Breast epithelium (tissue), 4 donors: Measurements from ENCODE around the gene RETREG1. TPM values are rescaled to one million over a fixed set of nuclear protein-coding genes. Genes with fewer than 3 reads are reported as not detected.

ENCODE experiments used
- DNase-seq, 2 donors: peaks; one replicate each; pipeline ENCODE4 v3.0.0-alpha.2; 2019; ENCODE audit warnings: low spot score in 2 of 2
- H3K27ac ChIP-seq, 2 donors: fragments of 200-600 bp; sonication (generic) in 1 of 2; one replicate each; pipeline ENCODE4 v1.5.1; 2016 to 2019; ENCODE audit warnings: mild to moderate bottlenecking in 1 of 2
- H3K27me3 ChIP-seq, 2 donors: fragments of 200-600 bp; sonication (generic) in 1 of 2; one replicate each; pipeline versions ENCODE4 v1.5.1 to v1.6.0; 2017 to 2019; ENCODE audit warnings: control low read depth in 1 of 2, mild to moderate bottlenecking in 1 of 2
- H3K36me3 ChIP-seq: fragments of 200-600 bp; one replicate; pipeline ENCODE4 v1.5.1; 2019
- H3K4me1 ChIP-seq, 2 donors: fragments of 200-600 bp; sonication (generic); one replicate each; pipeline ENCODE4 v1.5.1; 2016 to 2019; ENCODE audit warnings: control low read depth in 1 of 2
- H3K4me3 ChIP-seq, 3 donors: fragments of 200-600 bp; sonication (generic); 1 replicate in 2 of 3; 2 replicates in 1 of 3; pipeline ENCODE4 v1.5.1; 2016 to 2019; ENCODE audit warnings: mild to moderate bottlenecking in 3 of 3, moderate library complexity in 2 of 3
- H3K9me3 ChIP-seq, 2 donors: fragments of 200-600 bp; sonication (generic) in 1 of 2; one replicate each; pipeline ENCODE4 v1.5.1; 2016 to 2019; ENCODE audit warnings: control low read depth in 1 of 2
- POLR2A ChIP-seq: fragments of 450-650 bp; IDR thresholded peaks from one replicate; pipeline ENCODE4 v1.6.1; 2016; ENCODE audit warnings: antibody characterized with exemption, mild to moderate bottlenecking, moderate library complexity
- POLR2AphosphoS5 ChIP-seq, 3 donors: sonication (generic); formaldehyde crosslinking; IDR thresholded peaks; one replicate each; pipeline ENCODE4 v1.6.1; 2017; ENCODE audit warnings: antibody characterized with exemption in 3 of 3
- intact Hi-C: fragments of 100-400 bp; cut with DNase I; formaldehyde crosslinking; loops from one replicate; pipeline ENCODE4 v1.15.1; 2023; ENCODE audit warnings: low total_unique reads
- total RNA-seq, 3 donors: library from RNA; depleted of rRNA; stranded (reverse); fragments of >200 nt; gene quantifications; one replicate each; pipeline ENCODE4 v1.1.0, GENCODE V29; 2016
- TF ChIP-seq, protein P1 (sequence below), 3 donors: fragments of 450-650 bp; IDR thresholded peaks; one replicate each; pipeline ENCODE4 v1.5.1; 2016 to 2017; ENCODE audit warnings: antibody characterized with exemption in 3 of 3, mild to moderate bottlenecking in 3 of 3, moderate library complexity in 3 of 3

RETREG1 gene
- total RNA-seq, 3 donors from 2014 or later, result 27.1 to 51.5 (median 37.7) TPM

DNA sequence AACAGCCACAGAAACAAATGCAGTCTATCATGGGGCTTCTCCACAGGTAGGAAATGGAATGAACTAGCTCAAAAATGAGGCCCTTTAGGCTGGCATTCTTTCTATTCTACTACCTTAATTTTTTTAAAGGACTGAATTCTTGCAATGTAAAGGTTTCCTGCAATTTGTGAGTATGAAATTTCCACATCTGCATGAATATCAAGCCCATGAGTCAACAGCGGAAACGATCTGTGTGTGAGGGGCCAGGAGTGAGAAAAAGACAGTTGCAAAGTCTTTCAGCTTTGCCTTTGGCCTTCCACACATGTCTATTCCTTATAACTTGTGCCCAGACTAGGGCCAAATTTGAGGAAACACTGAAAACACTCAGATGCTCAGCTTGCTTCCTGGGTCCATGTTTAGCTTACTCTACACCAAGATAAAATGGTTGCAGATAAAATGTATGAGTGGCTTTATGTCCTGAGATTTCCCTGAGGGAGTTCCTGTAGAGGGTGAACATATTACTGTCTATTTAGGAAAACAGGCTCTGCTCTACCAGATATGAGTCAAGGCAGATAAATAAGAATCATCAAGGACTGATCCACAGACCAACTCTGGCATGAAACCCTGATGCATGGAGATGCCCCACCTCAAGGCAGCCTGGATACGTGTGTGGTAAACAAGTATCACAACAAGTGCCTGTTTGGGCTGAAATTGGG is 46.5 kb downstream of the RETREG1 start:
- DNase-seq, result no peak
- peaks cover 0 to 11% of the 10 kb centered on the region in 2 donors for H3K4me1 ChIP-seq
- no peaks in the 10 kb centered on the region for H3K36me3 ChIP-seq
- intact Hi-C loops, result no loop called here
- H3K27ac ChIP-seq, result no peak overlapping the region
- H3K27me3 ChIP-seq, result no peaks in the 10 kb centered on the region
- H3K9me3 ChIP-seq, result no peaks in the 10 kb centered on the region
- H3K4me3 ChIP-seq, result no peak overlapping the region
- TF ChIP-seq, protein P1, sequence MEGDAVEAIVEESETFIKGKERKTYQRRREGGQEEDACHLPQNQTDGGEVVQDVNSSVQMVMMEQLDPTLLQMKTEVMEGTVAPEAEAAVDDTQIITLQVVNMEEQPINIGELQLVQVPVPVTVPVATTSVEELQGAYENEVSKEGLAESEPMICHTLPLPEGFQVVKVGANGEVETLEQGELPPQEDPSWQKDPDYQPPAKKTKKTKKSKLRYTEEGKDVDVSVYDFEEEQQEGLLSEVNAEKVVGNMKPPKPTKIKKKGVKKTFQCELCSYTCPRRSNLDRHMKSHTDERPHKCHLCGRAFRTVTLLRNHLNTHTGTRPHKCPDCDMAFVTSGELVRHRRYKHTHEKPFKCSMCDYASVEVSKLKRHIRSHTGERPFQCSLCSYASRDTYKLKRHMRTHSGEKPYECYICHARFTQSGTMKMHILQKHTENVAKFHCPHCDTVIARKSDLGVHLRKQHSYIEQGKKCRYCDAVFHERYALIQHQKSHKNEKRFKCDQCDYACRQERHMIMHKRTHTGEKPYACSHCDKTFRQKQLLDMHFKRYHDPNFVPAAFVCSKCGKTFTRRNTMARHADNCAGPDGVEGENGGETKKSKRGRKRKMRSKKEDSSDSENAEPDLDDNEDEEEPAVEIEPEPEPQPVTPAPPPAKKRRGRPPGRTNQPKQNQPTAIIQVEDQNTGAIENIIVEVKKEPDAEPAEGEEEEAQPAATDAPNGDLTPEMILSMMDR (IDR thresholded peaks at IDR 0.05), result no peak
- TF ChIP-seq POLR2AphosphoS5 (IDR thresholded peaks at IDR 0.05) (no peak), POLR2A (no peak)

DNA sequence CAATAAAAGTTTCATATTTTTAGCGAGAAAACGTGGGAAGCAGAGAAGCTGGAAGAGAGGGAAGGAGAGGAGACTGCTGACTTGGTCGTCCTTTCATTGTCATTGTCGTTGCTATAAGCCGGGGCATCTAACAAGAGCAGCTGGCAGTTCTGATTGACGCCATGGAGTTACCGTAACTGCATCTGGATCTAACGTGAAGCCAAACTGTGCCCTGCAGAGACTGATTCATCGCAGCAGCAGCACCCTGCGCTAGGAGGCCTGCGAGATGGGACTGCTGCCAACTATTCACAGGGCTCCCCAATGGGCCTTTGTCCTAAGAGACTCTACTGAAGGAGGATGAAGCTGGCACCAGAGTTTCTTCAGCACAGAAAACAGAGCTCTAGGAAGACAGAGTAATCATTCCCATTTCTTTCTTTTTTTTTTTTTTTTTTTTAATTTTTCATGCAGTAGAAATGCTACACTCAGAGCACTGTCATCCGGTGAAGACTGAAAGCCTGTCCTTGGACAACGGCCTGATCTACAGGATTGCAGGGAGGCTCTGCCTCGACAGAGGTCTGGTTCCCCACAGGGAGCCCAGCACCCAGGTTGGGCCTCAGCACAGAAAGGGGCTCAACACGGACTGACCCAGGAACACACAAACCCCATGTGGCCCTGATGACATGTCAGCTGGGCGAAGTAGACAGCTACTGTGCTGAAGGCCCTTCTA is 47.8 kb downstream of the RETREG1 start:
- Histone ChIP-seq H3K27me3 (no peaks in the 10 kb centered on the region), H3K4me3 (no peak overlapping the region), H3K27ac (peak overlapping the region in 1 of 2 donors; percentile 64), H3K4me1 (peaks cover 0 to 4% of the 10 kb centered on the region in 2 donors), H3K36me3 (no peaks in the 10 kb centered on the region), H3K9me3 (no peaks in the 10 kb centered on the region)
- TF ChIP-seq, protein P1 (IDR thresholded peaks at IDR 0.05), result no peak
- intact Hi-C loops, result no loop called here
- peak; percentile 76 to 80 for DNase-seq

DNA sequence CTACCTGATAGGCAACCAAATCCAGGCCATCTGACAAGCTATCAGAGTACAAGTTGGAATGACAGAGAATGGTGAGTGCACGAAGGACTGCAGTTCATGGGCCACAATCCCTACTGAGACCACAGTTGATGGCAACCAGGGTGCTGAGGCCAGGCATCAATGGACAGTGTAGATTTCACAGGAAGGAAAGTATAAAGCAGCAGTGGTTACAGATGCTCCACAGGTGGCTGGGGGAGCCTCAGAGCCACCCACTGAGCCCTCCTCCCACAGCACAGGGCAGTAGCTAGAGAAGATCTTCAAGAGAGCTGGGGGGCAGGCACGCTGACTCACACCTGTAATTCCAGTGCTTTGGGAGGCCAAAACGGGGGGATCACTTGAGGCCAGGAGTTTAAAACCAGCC is 49.4 kb downstream of the RETREG1 start:
- H3K9me3 ChIP-seq, result no peaks in the 10 kb centered on the region
- H3K27ac ChIP-seq, result no peak overlapping the region
- no peak for DNase-seq
- peaks cover 0 to 4% of the 10 kb centered on the region in 2 donors for H3K4me1 ChIP-seq
- TF ChIP-seq POLR2AphosphoS5 (IDR thresholded peaks at IDR 0.05), result no peak
- TF ChIP-seq, protein P1 (IDR thresholded peaks at IDR 0.05), result no peak
- no peak for TF ChIP-seq POLR2A
- intact Hi-C loops, result no loop called here
- H3K36me3 ChIP-seq, result no peaks in the 10 kb centered on the region
- H3K4me3 ChIP-seq, result no peak overlapping the region
- no peaks in the 10 kb centered on the region for H3K27me3 ChIP-seq

DNA sequence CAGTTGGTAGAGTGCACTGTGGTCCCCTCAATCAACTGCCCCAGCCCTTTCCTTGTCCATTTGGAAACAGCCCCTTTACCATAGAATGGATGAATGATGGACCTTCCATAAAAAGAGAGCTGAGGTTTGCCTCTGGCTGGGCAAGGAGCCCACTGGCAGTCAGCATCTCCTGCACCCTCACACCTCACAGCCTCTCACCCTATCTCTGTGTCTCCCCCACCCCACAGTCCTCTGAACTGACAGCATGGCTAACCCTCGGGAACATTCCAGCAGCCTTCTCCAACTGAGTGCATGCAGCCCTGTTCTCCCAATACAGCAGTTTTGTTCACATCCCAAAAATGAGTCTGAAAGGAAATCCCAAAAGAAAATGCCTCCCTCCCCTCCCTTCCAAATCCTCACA is 51.7 kb downstream of the RETREG1 start:
- Histone ChIP-seq H3K4me3 (no peak overlapping the region), H3K27me3 (no peaks in the 10 kb centered on the region), H3K36me3 (no peaks in the 10 kb centered on the region), H3K9me3 (no peaks in the 10 kb centered on the region), H3K4me1 (peaks cover 0 to 4% of the 10 kb centered on the region in 2 donors), H3K27ac (no peak overlapping the region)
- no peak for TF ChIP-seq POLR2AphosphoS5 (IDR thresholded peaks at IDR 0.05)
- TF ChIP-seq, protein P1 (IDR thresholded peaks at IDR 0.05), result no peak
- no peak for TF ChIP-seq POLR2A
- intact Hi-C loops, result no loop called here
- no peak for DNase-seq

DNA sequence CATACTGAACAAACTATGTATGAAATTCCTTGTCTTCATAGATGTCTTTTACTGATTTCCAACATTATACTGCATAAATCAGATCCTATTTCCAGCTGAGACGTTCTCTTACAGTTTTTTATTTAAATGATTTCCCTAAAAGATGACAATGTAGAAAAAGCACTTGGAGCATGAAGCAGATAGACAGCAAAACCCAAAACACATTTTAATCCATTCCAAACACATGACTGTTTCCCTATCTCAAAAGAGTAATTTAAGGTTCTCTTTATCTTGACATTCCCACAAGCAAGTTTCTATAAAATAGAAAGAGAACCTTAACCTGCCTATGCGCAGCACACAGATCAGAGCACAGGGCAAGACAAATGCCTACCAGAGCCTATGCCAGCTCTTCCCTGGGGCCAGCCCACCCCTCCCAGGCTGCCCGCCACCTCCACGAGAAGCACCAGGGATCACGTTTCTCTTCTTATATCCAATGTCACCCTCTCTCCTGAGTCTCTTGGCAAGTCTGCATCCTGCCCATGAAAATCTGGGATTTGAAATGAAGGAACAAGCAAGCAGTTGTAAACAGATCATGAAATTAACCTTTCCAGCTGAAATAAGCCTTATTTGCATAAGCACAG is 52.4 kb downstream of the RETREG1 start:
- DNase-seq, result no peak
- Histone ChIP-seq H3K36me3 (no peaks in the 10 kb centered on the region), H3K4me3 (no peak overlapping the region), H3K9me3 (no peaks in the 10 kb centered on the region), H3K27me3 (no peaks in the 10 kb centered on the region), H3K4me1 (peaks cover 0 to 4% of the 10 kb centered on the region in 2 donors), H3K27ac (no peak overlapping the region)
- intact Hi-C loops, result no loop called here
- TF ChIP-seq POLR2AphosphoS5 (IDR thresholded peaks at IDR 0.05) (no peak), POLR2A (no peak)
- TF ChIP-seq, protein P1 (IDR thresholded peaks at IDR 0.05), result no peak
